ENCODE data around the gene CACFD1.

CACFD1 gene

DNA sequence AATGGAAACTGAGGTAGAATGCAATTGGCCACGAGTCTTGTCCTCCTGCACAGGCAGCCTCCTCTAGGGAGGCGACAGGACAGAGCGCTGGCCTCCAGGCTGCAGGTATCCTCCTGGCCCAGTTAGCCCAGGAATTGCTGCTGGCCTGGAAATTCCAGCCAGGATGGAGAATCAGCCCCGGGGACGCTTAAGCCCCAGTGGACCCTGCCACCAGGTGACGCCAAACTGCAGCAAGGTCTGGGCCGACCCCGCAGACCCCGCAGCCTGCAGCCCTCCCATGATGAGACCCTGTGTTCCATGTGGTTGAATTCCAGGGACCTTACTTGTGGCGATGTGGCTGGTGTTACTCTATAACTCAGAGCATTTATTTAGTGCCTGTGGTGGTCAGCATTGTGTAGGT is 7.3 kb downstream of the CACFD1 start:
- DNase-seq, result no peak

GRCh38 chr9:133468374-133468773 is 8.6 kb downstream of the CACFD1 start:
- no peak for DNase-seq

DNA sequence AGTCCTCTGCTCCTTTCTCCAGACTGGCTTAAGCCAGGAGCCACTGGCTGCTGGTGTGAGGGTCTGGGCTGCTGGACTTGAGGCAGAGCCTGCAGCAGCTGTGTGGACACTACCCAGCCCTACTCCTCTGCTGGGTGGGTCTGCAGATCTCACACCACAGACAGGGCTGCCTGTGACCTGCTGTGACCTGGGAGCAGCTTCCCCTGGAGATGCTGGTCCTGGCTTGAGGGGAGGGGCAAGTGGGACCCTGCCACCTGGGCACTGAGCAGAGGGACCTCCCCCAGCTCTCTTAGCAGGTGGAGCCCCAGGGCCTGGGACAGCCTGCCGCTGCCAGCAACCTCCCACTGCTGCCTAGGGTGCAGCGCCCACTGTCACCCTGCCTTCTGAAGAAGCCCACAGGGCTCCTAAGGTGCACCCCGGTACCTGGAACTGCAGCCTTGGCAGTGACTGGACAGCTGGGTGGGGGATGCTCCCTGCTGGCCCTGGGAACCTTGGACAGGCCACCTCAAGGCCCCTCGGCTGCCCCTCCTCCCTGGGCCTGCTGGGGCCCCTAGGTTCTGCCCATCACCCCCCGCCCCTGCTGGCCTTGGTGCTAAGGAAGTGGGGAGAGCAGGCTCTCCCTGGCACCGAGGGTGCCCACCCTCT is 9.1 kb downstream of the CACFD1 start:
- DNase-seq, result no peak

- DNase-seq, result no peak
Observed at GRCh38 chr9:133470427-133470924, 10.7 kb downstream of the CACFD1 start.

DNA sequence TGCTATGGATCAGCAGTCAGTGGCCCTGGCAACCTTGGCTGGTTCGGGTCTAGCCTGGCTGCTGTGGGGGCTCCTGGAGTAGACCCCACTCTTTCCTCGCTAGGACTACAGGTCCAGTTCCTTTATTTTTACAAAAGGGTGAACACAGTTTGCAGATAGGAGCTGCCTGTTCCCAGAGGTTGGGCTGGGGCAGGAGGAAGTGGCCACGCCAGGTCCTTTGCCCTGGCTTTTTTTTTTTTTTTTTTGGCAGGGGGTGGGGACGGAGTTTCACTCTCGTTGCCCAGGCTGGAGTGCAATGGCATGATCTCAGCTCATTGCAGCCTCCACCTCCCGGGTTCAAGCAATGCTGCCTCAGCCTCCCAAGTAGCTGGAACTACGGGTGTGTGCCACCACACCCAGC is 11.2 kb downstream of the CACFD1 start:
- DNase-seq, result peak; percentile 5

- DNase-seq, result no peak
Observed at GRCh38 chr9:133471551-133472276, 11.9 kb downstream of the CACFD1 start.

DNA sequence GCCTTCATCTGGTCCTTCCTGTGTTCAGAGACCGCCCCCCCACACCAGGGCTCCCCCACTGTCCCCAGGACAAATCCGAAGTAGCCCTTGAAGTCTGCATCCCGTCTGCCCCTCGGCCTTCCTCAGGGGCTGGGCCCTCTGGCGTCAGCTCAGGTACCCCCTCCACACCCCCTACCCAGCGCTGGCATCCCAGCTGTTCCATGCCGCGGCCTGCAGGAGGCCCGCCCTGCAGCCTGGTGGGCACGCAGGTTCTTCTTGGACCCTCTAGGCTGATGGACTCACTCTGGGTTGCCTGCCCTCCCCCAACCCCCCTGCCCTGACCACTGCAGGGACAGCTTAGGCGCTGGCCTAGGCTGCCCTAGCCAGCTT is 12.5 kb downstream of the CACFD1 start:
- DNase-seq, result no peak

GRCh38 chr9:133472753-133473378 is 13.1 kb downstream of the CACFD1 start:
- peak; percentile 38 for DNase-seq

- no peak for DNase-seq
Observed at GRCh38 chr9:133473743-133474142, 14.0 kb downstream of the CACFD1 start.

DNA sequence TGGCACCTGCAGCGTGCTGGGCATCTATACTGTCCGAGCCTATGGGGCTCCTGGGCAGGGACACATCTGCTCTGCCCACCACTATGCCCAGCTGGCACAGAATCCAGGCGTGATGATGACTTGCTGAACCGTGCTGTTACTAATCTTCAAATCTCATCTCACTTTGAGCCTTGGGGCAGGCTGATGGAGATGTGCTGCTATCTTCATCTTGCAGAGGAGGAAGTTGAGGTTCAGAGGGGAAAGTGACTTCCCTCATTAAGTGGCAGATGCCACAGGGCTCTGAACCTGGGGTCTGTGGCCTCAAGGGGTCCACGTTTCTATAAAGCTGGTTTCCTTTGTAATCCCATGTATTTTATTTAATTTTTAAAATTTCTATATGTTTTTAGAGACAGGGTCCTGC is 14.4 kb downstream of the CACFD1 start:
- peak; percentile 18 for DNase-seq

DNA sequence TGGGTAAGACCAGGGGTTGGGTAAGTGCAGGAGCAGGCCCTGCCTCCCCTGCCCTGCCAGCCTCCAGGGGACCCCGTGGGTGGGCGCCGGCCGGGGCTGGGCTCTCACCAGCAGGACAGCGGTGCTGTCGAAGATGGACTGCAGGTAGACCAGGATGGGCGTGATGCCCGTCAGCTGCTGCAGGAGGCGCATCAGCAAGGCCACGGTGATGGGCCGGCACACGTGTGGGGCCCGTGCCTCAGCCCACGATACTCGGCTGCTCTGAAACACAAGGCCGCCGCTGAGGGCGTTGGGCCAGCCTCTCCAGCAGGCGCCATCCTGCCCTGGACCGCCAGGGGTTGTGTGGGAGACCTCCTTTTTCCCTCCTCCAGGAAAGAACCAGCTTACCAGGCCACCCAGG is 15.1 kb downstream of the CACFD1 start:
- DNase-seq, result no peak

- no peak for DNase-seq
Observed at GRCh38 chr9:133475292-133476012, 15.7 kb downstream of the CACFD1 start.

- peak; percentile 61 for DNase-seq
Observed at GRCh38 chr9:133476036-133476931, 16.5 kb downstream of the CACFD1 start.

- DNase-seq, result no peak
Observed at GRCh38 chr9:133476941-133477340, 17.2 kb downstream of the CACFD1 start.

- no peak for DNase-seq
Observed at GRCh38 chr9:133477461-133477860, 17.7 kb downstream of the CACFD1 start.

GRCh38 chr9:133477992-133478850 is 18.4 kb downstream of the CACFD1 start:
- peak; percentile 43 for DNase-seq

DNA sequence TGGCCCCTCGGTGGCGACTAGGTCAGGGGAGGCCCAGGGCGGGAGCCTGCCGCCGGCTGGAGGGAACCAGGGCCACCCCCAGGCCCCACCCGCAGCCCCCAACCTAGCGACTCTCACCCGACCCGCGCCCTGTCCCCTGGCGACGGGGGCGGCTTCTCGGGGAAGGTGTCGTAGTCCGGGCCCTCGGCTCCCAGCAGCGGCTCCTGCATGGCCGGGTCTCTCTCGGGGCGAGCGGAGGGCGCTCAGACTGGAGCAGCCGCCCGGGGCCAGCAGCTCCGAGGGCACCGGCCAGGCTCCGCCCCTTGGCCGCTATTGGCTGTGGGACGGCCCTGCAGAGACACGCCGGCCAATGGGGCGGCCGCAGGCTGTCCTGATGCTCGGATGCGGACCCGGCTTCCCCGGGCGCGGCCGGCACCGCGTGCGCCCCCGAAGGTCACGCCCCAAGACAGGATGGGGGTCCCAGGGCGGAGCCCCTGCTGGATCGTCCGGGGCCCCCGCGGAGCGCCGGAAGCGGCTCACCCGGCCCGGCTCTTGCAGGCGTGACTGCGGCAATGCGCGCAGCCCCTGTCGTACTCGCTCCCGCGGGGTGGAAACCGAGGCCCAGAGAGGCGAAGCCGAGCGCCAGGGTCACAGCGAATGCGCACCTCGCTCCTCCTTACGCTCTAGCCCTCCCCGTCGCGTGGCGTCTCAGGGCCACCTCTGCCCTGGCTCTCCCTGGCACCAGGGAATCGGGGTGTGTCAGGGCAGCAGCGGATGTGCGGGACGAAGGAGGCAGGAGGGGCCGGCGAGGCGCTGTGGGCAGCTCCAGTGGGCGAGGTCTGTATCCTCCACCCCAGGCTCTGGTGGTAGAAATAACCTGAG is 19.3 kb downstream of the CACFD1 start, which contains the start of gene SLC2A6:
Gene SLC2A6, minus strand, starts transcription at position 249 of the 861 bp plus-strand sequence. Its CDS starts 40 bp downstream, at position 209.
- peak; percentile 85 for DNase-seq

GRCh38 chr9:133483611-133484010 is 23.8 kb downstream of the CACFD1 start:
- no peak for DNase-seq

DNA sequence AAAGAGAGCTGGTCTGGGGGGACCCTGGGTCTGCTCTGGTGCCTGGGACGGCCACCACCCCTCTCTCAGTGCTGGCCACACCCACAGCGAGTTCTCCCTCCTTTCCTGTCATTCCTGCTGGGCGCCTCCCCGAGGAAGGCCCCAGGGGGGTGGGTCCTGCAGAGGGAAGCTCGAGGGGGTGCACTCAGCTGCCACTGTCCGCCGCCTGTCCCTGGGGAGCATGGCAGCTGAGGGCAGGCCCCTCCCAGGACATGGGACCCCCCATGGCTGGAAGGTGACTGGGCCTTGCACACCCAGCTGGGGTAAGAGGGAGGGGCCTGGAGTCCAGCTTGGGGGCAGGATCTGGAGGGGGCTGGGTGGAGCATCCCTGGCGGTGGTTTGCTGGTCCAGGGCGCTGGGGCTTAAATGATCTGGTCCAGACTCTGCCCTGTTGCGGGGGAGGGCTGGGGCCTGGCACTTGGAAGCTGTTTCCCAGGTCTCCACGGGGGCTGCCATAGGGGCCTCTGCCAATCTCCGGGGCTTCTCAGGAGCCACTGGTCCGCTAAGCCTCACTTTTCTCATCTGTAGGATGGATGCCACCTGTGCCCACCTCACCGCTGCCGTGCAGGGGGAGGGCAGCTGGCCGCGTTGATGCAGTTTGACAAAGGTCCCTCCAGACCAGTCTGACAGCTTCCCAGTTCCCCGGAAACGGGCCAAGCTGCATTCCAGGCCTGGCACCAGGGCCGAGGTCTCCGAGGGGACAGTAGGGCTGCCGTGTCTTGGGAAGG is 25.1 kb downstream of the CACFD1 start:
- no peak for DNase-seq

All from CD4-positive, alpha-beta T cell treated with Interferon gamma for 1 hour (primary cell).